NOMO-1 treated with DMSO at 0.1 percent for 48 hours (cell line): Measurements from ENCODE around the gene USP28.
"Not testable (repeated sequence)": the region's sequence is repeated elsewhere in the genome, so short reads cannot be mapped to it uniquely, and the experiment has no call there.

Experiments used
- DNase-seq: peaks from one replicate; lab custom pipeline; 2025; ENCODE audit not compliant: unreplicated experiment; lab: John Stamatoyannopoulos, UW

Gene USP28

GRCh38 chr11:113779496-113779895 is 95.9 kb downstream of the USP28 start, which contains the start of gene CLDN25:
Gene CLDN25, plus strand, starts transcription at chr11:113779796. Its CDS starts 0 bp downstream, at chr11:113779796.
- DNase-seq: no peak

- no peak for DNase-seq
Measured at GRCh38 chr11:113778111-113778910, 97.1 kb downstream of the USP28 start.

- no peak for DNase-seq
Measured at GRCh38 chr11:113774174-113774503, 101.2 kb downstream of the USP28 start.

- DNase-seq: peak; percentile 93
Measured at GRCh38 chr11:113773416-113774173, 101.8 kb downstream of the USP28 start, which contains the start of gene ZW10. Gene ZW10, minus strand, starts transcription at chr11:113773692. Its CDS starts 26 bp downstream, at chr11:113773666.

- no peak for DNase-seq
Measured at GRCh38 chr11:113773092-113773415, 102.3 kb downstream of the USP28 start.

GRCh38 chr11:113771964-113772363 is 103.4 kb downstream of the USP28 start:
- no peak for DNase-seq

- DNase-seq: no peak
Measured at GRCh38 chr11:113764527-113765219, 110.7 kb downstream of the USP28 start.

- not testable (repeated sequence) for DNase-seq
Measured at GRCh38 chr11:113763040-113763439, 112.3 kb downstream of the USP28 start.

- DNase-seq: no peak
Measured at GRCh38 chr11:113760241-113760640, 115.1 kb downstream of the USP28 start.

GRCh38 chr11:113752932-113753331 is 122.4 kb downstream of the USP28 start:
- DNase-seq: no peak
